K562 (cell line): ENCODE measurements around the gene HRC. TPM values are rescaled to one million over a fixed set of nuclear protein-coding genes. Genes with fewer than 3 reads are reported as not detected.

Source experiments
- DPF2 ChIP-seq: fragments of 450-650 bp; IDR thresholded peaks from 2 replicates; pipeline ENCODE4 v1.6.1; 2016
- ERF ChIP-seq: fragments of 450-650 bp; formaldehyde crosslinking; IDR thresholded peaks from 2 replicates; pipeline ENCODE4 v1.4.0; 2020; ENCODE audit warnings: mild to moderate bottlenecking, mixed read lengths
- ESRRB ChIP-seq: fragments of 250-450 bp; sonication (Bioruptor Pico); IDR thresholded peaks from 2 replicates; pipeline ENCODE4 v1.5.0; 2020; ENCODE audit warnings: mild to moderate bottlenecking, moderate library complexity, borderline replicate concordance
- MLLT1 ChIP-seq, 2 experiments: fragments of 450-650 bp; IDR thresholded peaks; 2 replicates each; pipeline ENCODE4 v1.6.1; 2016
- PKNOX1 ChIP-seq: fragments of 450-650 bp; IDR thresholded peaks from 2 replicates; pipeline ENCODE4 v1.6.1; 2016
- RREB1 ChIP-seq: fragments of 250-450 bp; sonication (Bioruptor Pico); IDR thresholded peaks from 2 replicates; pipeline ENCODE4 v1.4.0; 2020
- ZNF395 ChIP-seq: fragments of 200-800 bp; sonication (Bioruptor generic); IDR thresholded peaks from 2 replicates; pipeline ENCODE4 v1.6.1; 2017; ENCODE audit warnings: missing genetic modification characterization, missing compliant biosample characterization
- ZNF398 ChIP-seq: fragments of 250-450 bp; sonication (Bioruptor Pico); IDR thresholded peaks from 2 replicates; pipeline ENCODE4 v1.8.0; 2021; ENCODE audit warnings: moderate library complexity, mild to moderate bottlenecking, inconsistent platforms
- polyA plus RNA-seq, 8 experiments: library from polyadenylated mRNA; depleted of rRNA in 4 of 8; stranded (reverse) in 5 of 8; unstranded in 3 of 8; fragments of >200 nt; fragmentation: Nextera tagmentation in 2 of 8; fragmentation: Illumina TruSeq in 1 of 8; extraction: Ambion mirVana in 2 of 8; extraction: Trizol in 1 of 8; gene quantifications; 2 replicates each; pipeline versions ENCODE4 v1.2.1 to v1.2.3, GENCODE V29; 2011 to 2014; ENCODE audit warnings: inconsistent platforms in 1 of 8, missing spikeins in 1 of 8
- total RNA-seq, 7 experiments: library from RNA; depleted of rRNA in 6 of 7; stranded (reverse); fragments of >200 nt in 6 of 7; fragmentation: Illumina TruSeq in 2 of 7; extraction: Trizol in 2 of 7; gene quantifications; 2 replicates each; pipeline versions ENCODE4 v1.2.1 to v1.2.3, GENCODE V29; 2011 to 2021; ENCODE audit warnings: low replicate concordance in 1 of 7
- TF ChIP-seq, protein P1 (sequence below): sonication (generic); formaldehyde crosslinking; IDR thresholded peaks from 2 replicates; pipeline ENCODE4 v1.9.0; 2022; ENCODE audit warnings: mild to moderate bottlenecking, missing genetic modification reagents
- TF ChIP-seq, protein P2 (sequence below): fragments of 250-450 bp; sonication (Bioruptor Pico); IDR thresholded peaks from 2 replicates; pipeline ENCODE4 v1.4.0; 2020

Gene HRC
- total and polyA plus RNA-seq, 9 of the 15 experiments (the other 6 are each of a cell fraction or from before 2014, with no cell fraction given) = 0.66 to 18.7 (median 13.1) TPM

DNA sequence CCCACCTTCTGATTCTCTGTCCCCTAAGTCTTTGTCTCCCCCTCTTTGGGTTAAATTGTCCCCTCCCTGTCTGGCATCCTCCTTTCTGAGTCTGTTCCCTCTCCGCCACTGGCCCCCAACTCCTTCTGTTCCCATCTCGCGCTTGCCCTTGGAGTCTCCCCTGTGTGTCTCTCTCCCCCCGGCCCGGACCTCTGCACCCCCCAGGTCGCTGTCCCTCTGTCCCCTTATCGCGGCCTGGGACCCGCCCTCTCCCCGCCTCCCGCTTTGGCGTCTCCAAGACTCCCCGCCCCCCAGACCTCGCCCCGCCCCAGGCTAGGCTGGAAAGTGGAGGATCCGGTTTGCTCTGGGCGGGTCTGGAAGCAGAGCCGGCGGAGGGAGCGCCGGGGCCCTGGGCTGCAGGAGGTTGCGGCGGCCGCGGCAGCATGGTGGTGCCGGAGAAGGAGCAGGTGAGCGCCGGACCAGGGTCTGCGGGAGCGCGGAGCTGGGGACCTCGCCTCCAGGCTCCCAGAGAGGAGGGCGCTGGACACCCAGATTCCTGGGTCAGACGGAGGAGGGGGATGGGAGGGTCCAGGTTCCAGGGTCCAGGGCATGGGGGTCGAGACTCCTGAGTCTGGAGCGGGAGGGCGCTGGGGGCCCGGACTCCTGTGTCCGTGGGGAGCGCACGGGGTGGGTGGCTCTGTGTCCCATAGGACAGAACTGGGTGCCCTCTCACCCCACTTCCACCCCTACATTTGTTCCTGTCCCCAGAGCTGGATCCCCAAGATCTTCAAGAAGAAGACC, 2.4 kb upstream of the HRC start, which contains the start of gene TRPM4 (continued):
- TF ChIP-seq MLLT1 (IDR thresholded peaks at IDR 0.05) = peak; percentile 50 to 73
- TF ChIP-seq ERF (CRISPR knock-in tag) = peak; percentile 89; the same call in 1 of the 2 replicates
- TF ChIP-seq RREB1 = 0 out of 2 replicates have a peak, but pooled peaks have one; percentile 32
- TF ChIP-seq PKNOX1 = peak; percentile 67; the same call in 1 of the 2 replicates
- TF ChIP-seq, protein P1, sequence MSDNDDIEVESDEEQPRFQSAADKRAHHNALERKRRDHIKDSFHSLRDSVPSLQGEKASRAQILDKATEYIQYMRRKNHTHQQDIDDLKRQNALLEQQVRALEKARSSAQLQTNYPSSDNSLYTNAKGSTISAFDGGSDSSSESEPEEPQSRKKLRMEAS (CRISPR knock-in tag) = peak; percentile 70
- TF ChIP-seq DPF2 = peak; percentile 83
- TF ChIP-seq ESRRB = peak; percentile 18; the same call in 1 of the 2 replicates
- TF ChIP-seq ZNF398 (CRISPR knock-in tag) = no peak
- no peak; the same call in 1 of the 2 replicates for TF ChIP-seq ZNF395 (CRISPR knock-in tag)
- TF ChIP-seq, protein P2, sequence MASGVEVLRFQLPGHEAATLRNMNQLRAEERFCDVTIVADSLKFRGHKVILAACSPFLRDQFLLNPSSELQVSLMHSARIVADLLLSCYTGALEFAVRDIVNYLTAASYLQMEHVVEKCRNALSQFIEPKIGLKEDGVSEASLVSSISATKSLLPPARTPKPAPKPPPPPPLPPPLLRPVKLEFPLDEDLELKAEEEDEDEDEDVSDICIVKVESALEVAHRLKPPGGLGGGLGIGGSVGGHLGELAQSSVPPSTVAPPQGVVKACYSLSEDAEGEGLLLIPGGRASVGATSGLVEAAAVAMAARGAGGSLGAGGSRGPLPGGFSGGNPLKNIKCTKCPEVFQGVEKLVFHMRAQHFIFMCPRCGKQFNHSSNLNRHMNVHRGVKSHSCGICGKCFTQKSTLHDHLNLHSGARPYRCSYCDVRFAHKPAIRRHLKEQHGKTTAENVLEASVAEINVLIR (CRISPR knock-in tag) = no peak
